Muscle layer of colon (tissue), 2 donors: ENCODE data around the gene CPT1B.

Experiments used
- H3K27ac ChIP-seq: one replicate; pipeline ENCODE4 v1.7.0; 2013; ENCODE audit warnings: low read depth, mild to moderate bottlenecking, low read length, moderate library complexity
- H3K27me3 ChIP-seq, 2 donors: one replicate each; pipeline ENCODE4 v1.7.0; 2013; ENCODE audit warnings: low read length in 2 of 2, mild to moderate bottlenecking in 2 of 2; ENCODE audit not compliant: insufficient read depth in 2 of 2, control insufficient read depth in 1 of 2
- H3K36me3 ChIP-seq: one replicate; pipeline ENCODE4 v1.7.0; 2013; ENCODE audit warnings: mild to moderate bottlenecking, low read length; ENCODE audit not compliant: insufficient read depth
- H3K4me1 ChIP-seq: one replicate; pipeline ENCODE4 v1.7.0; 2013; ENCODE audit warnings: mild to moderate bottlenecking, low read length; ENCODE audit not compliant: insufficient read depth
- H3K4me3 ChIP-seq, 2 donors: one replicate each; pipeline ENCODE4 v1.7.0; 2013; ENCODE audit warnings: low read length in 2 of 2, low read depth in 1 of 2, mild to moderate bottlenecking in 1 of 2, moderate library complexity in 1 of 2
- H3K9ac ChIP-seq: one replicate; pipeline ENCODE4 v1.7.0; 2013; ENCODE audit warnings: low read length
- H3K9me3 ChIP-seq: one replicate; pipeline ENCODE4 v1.7.0; 2013; ENCODE audit warnings: mild to moderate bottlenecking, low read length
- donor health status: abdominal sarcoma.
- donor health status: Adenocarcinoma of cecum.

CPT1B gene

GRCh38 chr22:50528682-50529415, 49.4 kb downstream of the CPT1B start:
- peaks cover 2% of the 10 kb centered on the region for H3K36me3 ChIP-seq
- peaks cover 16 to 50% of the 10 kb centered on the region in 2 donors for H3K27me3 ChIP-seq
- H3K9me3 ChIP-seq, result no peaks in the 10 kb centered on the region
- H3K9ac ChIP-seq, result no peak overlapping the region
- no peak overlapping the region for H3K27ac ChIP-seq
- peaks cover 23% of the 10 kb centered on the region for H3K4me1 ChIP-seq
- no peak overlapping the region for H3K4me3 ChIP-seq

- Histone ChIP-seq H3K9me3 (no peaks in the 10 kb centered on the region), H3K36me3 (peaks cover 9% of the 10 kb centered on the region), H3K4me1 (peaks cover 25% of the 10 kb centered on the region), H3K27me3 (peaks cover 14 to 42% of the 10 kb centered on the region in 2 donors), H3K27ac (no peak overlapping the region), H3K4me3 (no peak overlapping the region), H3K9ac (no peak overlapping the region)
Measured at GRCh38 chr22:50527921-50528681, 50.1 kb downstream of the CPT1B start.

- peaks cover 17% of the 10 kb centered on the region for H3K36me3 ChIP-seq
- no peak overlapping the region for H3K9ac ChIP-seq
- peak overlapping the region; percentile 81 for H3K27ac ChIP-seq
- no peaks in the 10 kb centered on the region for H3K9me3 ChIP-seq
- peak overlapping the region; percentile 65 to 94 for H3K4me3 ChIP-seq
- H3K4me1 ChIP-seq, result peaks cover 25% of the 10 kb centered on the region
- peaks cover 8 to 32% of the 10 kb centered on the region in 2 donors for H3K27me3 ChIP-seq
Measured at GRCh38 chr22:50526834-50527801, 51.1 kb downstream of the CPT1B start.

- Histone ChIP-seq H3K4me3 (peak overlapping the region; percentile 65 to 94), H3K27me3 (peaks cover 5 to 24% of the 10 kb centered on the region in 2 donors), H3K27ac (peak overlapping the region; percentile 81), H3K36me3 (peaks cover 25% of the 10 kb centered on the region), H3K9me3 (no peaks in the 10 kb centered on the region), H3K4me1 (peaks cover 23% of the 10 kb centered on the region), H3K9ac (no peak overlapping the region)
Measured at GRCh38 chr22:50526108-50526833, 52.0 kb downstream of the CPT1B start.

GRCh38 chr22:50525858-50526107, 52.4 kb downstream of the CPT1B start:
- no peaks in the 10 kb centered on the region for H3K9me3 ChIP-seq
- peaks cover 19% of the 10 kb centered on the region for H3K4me1 ChIP-seq
- peaks cover under 1 to 19% of the 10 kb centered on the region in 2 donors for H3K27me3 ChIP-seq
- H3K27ac ChIP-seq, result peak overlapping the region; percentile 81
- peak overlapping the region; percentile 65 to 94 for H3K4me3 ChIP-seq
- no peak overlapping the region for H3K9ac ChIP-seq
- peaks cover 30% of the 10 kb centered on the region for H3K36me3 ChIP-seq

GRCh38 chr22:50525104-50525857, 52.9 kb downstream of the CPT1B start, which contains the start of gene SCO2:
Gene SCO2 (minus strand): TSS chr22:50525598. CDS start chr22:50524411, 1,187 bp downstream.
- Histone ChIP-seq H3K9me3 (no peaks in the 10 kb centered on the region), H3K27me3 (peaks cover 0 to 14% of the 10 kb centered on the region in 2 donors), H3K36me3 (peaks cover 32% of the 10 kb centered on the region), H3K9ac (peak within 1 kb of the TSS; percentile 68), H3K4me1 (peaks cover 14% of the 10 kb centered on the region), H3K4me3 (peak within 1 kb of the TSS; percentile 65 to 94), H3K27ac (peak within 1 kb of the TSS; percentile 88)

- H3K36me3 ChIP-seq, result peaks cover 34% of the 10 kb centered on the region
- H3K4me1 ChIP-seq, result peaks cover 12% of the 10 kb centered on the region
- peak overlapping the region; percentile 65 to 94 for H3K4me3 ChIP-seq
- no peaks in the 10 kb centered on the region for H3K9me3 ChIP-seq
- peaks cover 0 to 8% of the 10 kb centered on the region in 2 donors for H3K27me3 ChIP-seq
- H3K27ac ChIP-seq, result peak overlapping the region; percentile 88
- peak overlapping the region; percentile 68 for H3K9ac ChIP-seq
Measured at GRCh38 chr22:50524676-50525103, 53.5 kb downstream of the CPT1B start.

GRCh38 chr22:50523806-50524675, 54.2 kb downstream of the CPT1B start:
- Histone ChIP-seq H3K9me3 (no peaks in the 10 kb centered on the region), H3K27ac (peak overlapping the region; percentile 88), H3K36me3 (peaks cover 40% of the 10 kb centered on the region), H3K27me3 (peaks cover 0 to 2% of the 10 kb centered on the region in 2 donors), H3K4me1 (peaks cover 12% of the 10 kb centered on the region), H3K4me3 (peak overlapping the region in 1 of 2 donors; percentile 65), H3K9ac (no peak overlapping the region)

GRCh38 chr22:50523458-50523805, 54.8 kb downstream of the CPT1B start:
- H3K4me1 ChIP-seq, result peaks cover 12% of the 10 kb centered on the region
- H3K36me3 ChIP-seq, result peaks cover 45% of the 10 kb centered on the region
- no peak overlapping the region for H3K27ac ChIP-seq
- no peak overlapping the region for H3K9ac ChIP-seq
- H3K27me3 ChIP-seq, result no peaks in the 10 kb centered on the region
- H3K9me3 ChIP-seq, result no peaks in the 10 kb centered on the region
- no peak overlapping the region for H3K4me3 ChIP-seq
